WTC11 (cell line): ENCODE measurements around the gene ZNF584.

Experiments used
- FOXJ3 ChIP-seq: sonication (generic); formaldehyde crosslinking; IDR thresholded peaks from 2 replicates; pipeline ENCODE4 v1.9.0; 2021; ENCODE audit warnings: missing genetic modification reagents, mild to moderate bottlenecking, borderline replicate concordance
- JUN ChIP-seq: sonication (generic); formaldehyde crosslinking; IDR thresholded peaks from 2 replicates; pipeline ENCODE4 v1.8.0; 2023; ENCODE audit warnings: mild to moderate bottlenecking, missing genetic modification reagents
- MXD4 ChIP-seq: fragments of 250-450 bp; sonication (Bioruptor Pico); IDR thresholded peaks from 2 replicates; pipeline ENCODE4 v1.8.0; 2021; ENCODE audit warnings: mild to moderate bottlenecking, moderate library complexity, borderline replicate concordance
- TEAD4 ChIP-seq: sonication (generic); formaldehyde crosslinking; IDR thresholded peaks from 2 replicates; pipeline ENCODE4 v1.8.0; 2022; ENCODE audit warnings: mild to moderate bottlenecking, missing genetic modification reagents
- ZNF138 ChIP-seq: sonication (generic); formaldehyde crosslinking; conservative IDR thresholded peaks from 2 replicates; pipeline ENCODE4 v1.8.1; 2022; ENCODE audit warnings: mild to moderate bottlenecking, moderate library complexity, missing genetic modification reagents
- TF ChIP-seq, protein P1 (sequence below): fragments of 200-600 bp; IDR thresholded peaks from 2 replicates; pipeline ENCODE4 v1.8.0; 2022; ENCODE audit warnings: antibody characterized with exemption
- TF ChIP-seq, protein P2 (sequence below): sonication (generic); formaldehyde crosslinking; IDR thresholded peaks from 2 replicates; pipeline ENCODE4 v1.8.1; 2023; ENCODE audit warnings: mild to moderate bottlenecking, missing genetic modification reagents, moderate library complexity
- TF ChIP-seq, protein P3 (sequence below): sonication (generic); formaldehyde crosslinking; IDR thresholded peaks from 2 replicates; pipeline ENCODE4 v1.8.1; 2023; ENCODE audit warnings: mild to moderate bottlenecking, missing genetic modification reagents

DNA sequence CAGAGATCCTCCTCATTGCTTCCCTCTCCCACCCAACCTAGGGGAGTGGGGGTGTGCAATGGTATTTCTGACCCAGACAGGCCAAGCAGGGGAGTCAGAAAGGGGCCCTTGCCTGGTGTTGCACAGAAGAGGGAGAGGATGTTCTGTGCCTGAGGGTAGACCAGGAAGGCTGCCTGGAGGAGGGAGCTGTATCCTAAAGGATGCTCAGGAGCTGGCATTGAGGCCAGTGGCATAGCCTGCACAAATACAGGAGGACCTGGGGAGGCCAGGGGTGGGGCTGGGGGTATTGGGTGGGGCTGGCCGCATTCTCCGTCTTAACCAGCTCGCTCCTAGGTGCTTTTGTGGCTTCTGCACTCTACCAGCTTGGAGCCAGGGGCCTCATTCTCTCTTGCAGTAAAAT is 8.5 kb upstream of the ZNF584 start:
- TF ChIP-seq, protein P1, sequence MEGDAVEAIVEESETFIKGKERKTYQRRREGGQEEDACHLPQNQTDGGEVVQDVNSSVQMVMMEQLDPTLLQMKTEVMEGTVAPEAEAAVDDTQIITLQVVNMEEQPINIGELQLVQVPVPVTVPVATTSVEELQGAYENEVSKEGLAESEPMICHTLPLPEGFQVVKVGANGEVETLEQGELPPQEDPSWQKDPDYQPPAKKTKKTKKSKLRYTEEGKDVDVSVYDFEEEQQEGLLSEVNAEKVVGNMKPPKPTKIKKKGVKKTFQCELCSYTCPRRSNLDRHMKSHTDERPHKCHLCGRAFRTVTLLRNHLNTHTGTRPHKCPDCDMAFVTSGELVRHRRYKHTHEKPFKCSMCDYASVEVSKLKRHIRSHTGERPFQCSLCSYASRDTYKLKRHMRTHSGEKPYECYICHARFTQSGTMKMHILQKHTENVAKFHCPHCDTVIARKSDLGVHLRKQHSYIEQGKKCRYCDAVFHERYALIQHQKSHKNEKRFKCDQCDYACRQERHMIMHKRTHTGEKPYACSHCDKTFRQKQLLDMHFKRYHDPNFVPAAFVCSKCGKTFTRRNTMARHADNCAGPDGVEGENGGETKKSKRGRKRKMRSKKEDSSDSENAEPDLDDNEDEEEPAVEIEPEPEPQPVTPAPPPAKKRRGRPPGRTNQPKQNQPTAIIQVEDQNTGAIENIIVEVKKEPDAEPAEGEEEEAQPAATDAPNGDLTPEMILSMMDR: no peak
- no peak for TF ChIP-seq ZNF138 (CRISPR knock-in tag)
- TF ChIP-seq TEAD4: no peak
- TF ChIP-seq JUN (CRISPR knock-in tag): no peak
- TF ChIP-seq, protein P2, sequence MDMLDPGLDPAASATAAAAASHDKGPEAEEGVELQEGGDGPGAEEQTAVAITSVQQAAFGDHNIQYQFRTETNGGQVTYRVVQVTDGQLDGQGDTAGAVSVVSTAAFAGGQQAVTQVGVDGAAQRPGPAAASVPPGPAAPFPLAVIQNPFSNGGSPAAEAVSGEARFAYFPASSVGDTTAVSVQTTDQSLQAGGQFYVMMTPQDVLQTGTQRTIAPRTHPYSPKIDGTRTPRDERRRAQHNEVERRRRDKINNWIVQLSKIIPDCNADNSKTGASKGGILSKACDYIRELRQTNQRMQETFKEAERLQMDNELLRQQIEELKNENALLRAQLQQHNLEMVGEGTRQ: no peak
- no peak for TF ChIP-seq MXD4 (CRISPR knock-in tag)
- TF ChIP-seq, protein P3, sequence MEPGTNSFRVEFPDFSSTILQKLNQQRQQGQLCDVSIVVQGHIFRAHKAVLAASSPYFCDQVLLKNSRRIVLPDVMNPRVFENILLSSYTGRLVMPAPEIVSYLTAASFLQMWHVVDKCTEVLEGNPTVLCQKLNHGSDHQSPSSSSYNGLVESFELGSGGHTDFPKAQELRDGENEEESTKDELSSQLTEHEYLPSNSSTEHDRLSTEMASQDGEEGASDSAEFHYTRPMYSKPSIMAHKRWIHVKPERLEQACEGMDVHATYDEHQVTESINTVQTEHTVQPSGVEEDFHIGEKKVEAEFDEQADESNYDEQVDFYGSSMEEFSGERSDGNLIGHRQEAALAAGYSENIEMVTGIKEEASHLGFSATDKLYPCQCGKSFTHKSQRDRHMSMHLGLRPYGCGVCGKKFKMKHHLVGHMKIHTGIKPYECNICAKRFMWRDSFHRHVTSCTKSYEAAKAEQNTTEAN (CRISPR knock-in tag): no peak
- no peak for TF ChIP-seq FOXJ3
